Measurements from ENCODE around the gene KLHDC4. TPM values are rescaled to one million over a fixed set of nuclear protein-coding genes. Genes with fewer than 3 reads are reported as not detected.

KLHDC4 gene
- total and polyA plus RNA-seq, 8 donors = 25.5 to 119 (median 43.5) TPM

GRCh38 chr16:87691686-87692079, 74.1 kb downstream of the KLHDC4 start:
- Histone ChIP-seq H3K27me3 (peaks cover 0 to 47% (median 22%) of the 10 kb centered on the region in 3 donors), H3K4me3 (no peak overlapping the region), H3K36me3 (peaks cover 0 to 25% (median 22%) of the 10 kb centered on the region in 4 donors), H3K27ac (no peak overlapping the region), H3K9me3 (no peaks in the 10 kb centered on the region), H3K4me1 (peaks cover 0 to 8% (median 0%) of the 10 kb centered on the region in 4 donors)
- intact Hi-C loops (cut with DNase I; ENCODE audit: low total_unique reads) = no loop called here
- no peak for TF ChIP-seq CTCF (IDR thresholded peaks at IDR 0.05)
- no peak for TF ChIP-seq POLR2AphosphoS5 (IDR thresholded peaks at IDR 0.05)
- no peak for TF ChIP-seq POLR2A (IDR thresholded peaks at IDR 0.05)
- TF ChIP-seq EP300 (IDR thresholded peaks at IDR 0.05) = no peak
- WGBS, 5 donors = 63 to 76% (median 69%) methylated on average over 8 to 14 of the region's 14 CpGs
- no peak for DNase-seq

GRCh38 chr16:87690911-87691685, 74.7 kb downstream of the KLHDC4 start:
- H3K4me3 ChIP-seq = no peak overlapping the region
- WGBS, 5 donors = 62 to 73% (median 66%) methylated on average over 18 to 33 of the region's 33 CpGs
- TF ChIP-seq EP300 (IDR thresholded peaks at IDR 0.05) (no peak), CTCF (IDR thresholded peaks at IDR 0.05) (no peak), POLR2A (IDR thresholded peaks at IDR 0.05) (no peak), POLR2AphosphoS5 (IDR thresholded peaks at IDR 0.05) (no peak)
- H3K4me1 ChIP-seq = peaks cover 0 to 8% (median 0%) of the 10 kb centered on the region in 4 donors
- peaks cover 0 to 19% (median 18%) of the 10 kb centered on the region in 4 donors for H3K36me3 ChIP-seq
- intact Hi-C loops (cut with DNase I; ENCODE audit: low total_unique reads) = no loop called here
- peaks cover 0 to 53% (median 22%) of the 10 kb centered on the region in 3 donors for H3K27me3 ChIP-seq
- DNase-seq = no peak
- H3K9me3 ChIP-seq = no peaks in the 10 kb centered on the region
- H3K27ac ChIP-seq = no peak overlapping the region

- DNase-seq = no peak
These were observed 75.8 kb downstream of the KLHDC4 start for GRCh38 chr16:87689956-87690465.

More at GRCh38 chr16:87689956-87690465, 75.8 kb downstream of the KLHDC4 start:
- Histone ChIP-seq H3K4me3 (no peak overlapping the region), H3K27ac (no peak overlapping the region), H3K4me1 (peaks cover 0 to 8% (median 0%) of the 10 kb centered on the region in 4 donors), H3K36me3 (peaks cover 0 to 8% (median 7%) of the 10 kb centered on the region in 4 donors), H3K27me3 (peaks cover 0 to 64% (median 22%) of the 10 kb centered on the region in 3 donors), H3K9me3 (no peaks in the 10 kb centered on the region)
- WGBS, 5 donors = 80 to 96% (median 92%) methylated on average over 3 to 46 of the region's 46 CpGs
- intact Hi-C loops (cut with DNase I; ENCODE audit: low total_unique reads) = no loop called here
- TF ChIP-seq POLR2A (IDR thresholded peaks at IDR 0.05) (no peak), CTCF (IDR thresholded peaks at IDR 0.05) (no peak), POLR2AphosphoS5 (IDR thresholded peaks at IDR 0.05) (no peak), EP300 (IDR thresholded peaks at IDR 0.05) (no peak)
